ENCODE data around the gene PGAP6. TPM values are rescaled to one million over a fixed set of nuclear protein-coding genes. Genes with fewer than 3 reads are reported as not detected.

Gene PGAP6
- total and polyA plus RNA-seq, 5 donors from 2014 or later = 7.8 to 71.4 (median 42.5) TPM

DNA sequence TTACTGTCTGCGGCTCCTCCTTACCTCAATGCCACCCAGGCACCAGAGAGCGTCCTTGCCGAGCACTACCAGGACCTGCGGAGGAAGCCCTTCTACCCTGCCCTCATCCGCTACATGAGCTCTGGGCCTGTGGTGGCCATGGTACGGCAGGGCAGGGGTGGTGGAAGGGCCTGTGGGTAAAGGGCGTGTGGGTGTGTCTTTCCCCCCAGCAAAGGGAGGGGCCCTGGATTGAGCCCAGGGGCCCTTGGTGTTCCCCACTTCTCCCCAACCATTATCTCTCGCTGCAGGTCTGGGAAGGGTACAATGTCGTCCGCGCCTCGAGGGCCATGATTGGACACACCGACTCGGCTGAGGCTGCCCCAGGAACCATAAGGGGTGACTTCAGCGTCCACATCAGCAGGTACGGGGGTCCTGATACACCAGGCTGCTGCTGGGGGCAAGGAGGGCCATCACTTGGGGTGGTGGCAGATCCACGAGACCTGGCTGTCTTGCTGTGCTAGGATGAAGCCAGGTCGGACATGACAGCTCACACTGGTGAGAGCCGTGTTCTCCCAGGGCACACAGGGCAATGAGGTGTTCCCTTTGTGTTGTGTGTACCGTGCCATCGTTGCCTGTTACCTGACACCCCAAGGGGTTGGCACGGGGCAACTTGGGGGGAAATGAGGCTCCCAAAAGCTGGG, 17.7 kb upstream of the PGAP6 start:
- Mint-ChIP-seq H3K36me3 (no peaks in the 10 kb centered on the region), H3K27me3 (peaks cover 14% of the 10 kb centered on the region), H3K4me1 (peaks cover 4 to 32% (median 13%) of the 10 kb centered on the region in 4 donors), H3K9me3 (peaks cover 0 to 6% (median 0%) of the 10 kb centered on the region in 7 donors), H3K4me3 (peak overlapping the region; percentile 61 to 95 (median 86)), H3K27ac (peak overlapping the region in 1 of 3 donors; percentile 73)
- no peak overlapping the region for H3K4me3 ChIP-seq (ENCODE audit: low read depth, low read length)
- peaks cover 16% of the 10 kb centered on the region for H3K4me1 ChIP-seq (ENCODE audit: control insufficient read depth, insufficient read depth, low read length, poor library complexity, severe bottlenecking)
- ATAC-seq (ENCODE audit: low read depth in 2 of 2) = no peak
- H3K27me3 ChIP-seq (ENCODE audit: control insufficient read depth, insufficient read depth, low read length) = no peaks in the 10 kb centered on the region
- DNase-seq = no peak
- no peak overlapping the region for H3K27ac ChIP-seq (ENCODE audit: insufficient read depth, low read length, poor library complexity, severe bottlenecking)
- H3K36me3 ChIP-seq (ENCODE audit: control insufficient read depth, insufficient read depth, low read length) = no peaks in the 10 kb centered on the region
- no peaks in the 10 kb centered on the region for H3K9me3 ChIP-seq (ENCODE audit: control insufficient read depth in 2 of 2, low read length in 2 of 2)

GRCh38 chr16:398561-399339, 17.0 kb upstream of the PGAP6 start:
- peaks cover 4 to 32% (median 13%) of the 10 kb centered on the region in 4 donors for H3K4me1 Mint-ChIP-seq
- H3K27me3 Mint-ChIP-seq = peaks cover 14% of the 10 kb centered on the region
- no peaks in the 10 kb centered on the region for H3K27me3 ChIP-seq (ENCODE audit: control insufficient read depth, insufficient read depth, low read length)
- DNase-seq (no peak), ATAC-seq (ENCODE audit: low read depth in 2 of 2) (no peak)
- peak overlapping the region in 2 of 3 donors; percentile 32 to 73 for H3K27ac Mint-ChIP-seq
- peaks cover 16% of the 10 kb centered on the region for H3K4me1 ChIP-seq (ENCODE audit: control insufficient read depth, insufficient read depth, low read length, poor library complexity, severe bottlenecking)
- H3K9me3 ChIP-seq (ENCODE audit: control insufficient read depth in 2 of 2, low read length in 2 of 2) = no peaks in the 10 kb centered on the region
- H3K9me3 Mint-ChIP-seq = peaks cover 0 to 6% (median 0%) of the 10 kb centered on the region in 7 donors
- no peaks in the 10 kb centered on the region for H3K36me3 ChIP-seq (ENCODE audit: control insufficient read depth, insufficient read depth, low read length)
- H3K36me3 Mint-ChIP-seq = no peaks in the 10 kb centered on the region
- H3K4me3 ChIP-seq (ENCODE audit: low read depth, low read length) = no peak overlapping the region
- peak overlapping the region; percentile 61 to 90 (median 78) for H3K4me3 Mint-ChIP-seq
- H3K27ac ChIP-seq (ENCODE audit: insufficient read depth, low read length, poor library complexity, severe bottlenecking) = no peak overlapping the region

GRCh38 chr16:397736-398332, 16.1 kb upstream of the PGAP6 start:
- Histone ChIP-seq H3K9me3 (ENCODE audit: control insufficient read depth in 2 of 2, low read length in 2 of 2) (no peaks in the 10 kb centered on the region), H3K27ac (ENCODE audit: insufficient read depth, low read length, poor library complexity, severe bottlenecking) (peak overlapping the region; percentile 33), H3K36me3 (ENCODE audit: control insufficient read depth, insufficient read depth, low read length) (no peaks in the 10 kb centered on the region), H3K27me3 (ENCODE audit: control insufficient read depth, insufficient read depth, low read length) (no peaks in the 10 kb centered on the region), H3K4me3 (ENCODE audit: low read depth, low read length) (no peak overlapping the region), H3K4me1 (ENCODE audit: control insufficient read depth, insufficient read depth, low read length, poor library complexity, severe bottlenecking) (peaks cover 16% of the 10 kb centered on the region)
- Mint-ChIP-seq H3K27me3 (peaks cover 14% of the 10 kb centered on the region), H3K4me3 (peak overlapping the region; percentile 61 to 82 (median 72)), H3K4me1 (peaks cover 4 to 32% (median 13%) of the 10 kb centered on the region in 4 donors), H3K36me3 (no peaks in the 10 kb centered on the region), H3K27ac (peak overlapping the region; percentile 32 to 79 (median 55)), H3K9me3 (peaks cover 0 to 6% (median 0%) of the 10 kb centered on the region in 7 donors)
- no peak for ATAC-seq (ENCODE audit: low read depth in 2 of 2)
- peak in 1 of 3 donors; percentile 31 for DNase-seq

DNA sequence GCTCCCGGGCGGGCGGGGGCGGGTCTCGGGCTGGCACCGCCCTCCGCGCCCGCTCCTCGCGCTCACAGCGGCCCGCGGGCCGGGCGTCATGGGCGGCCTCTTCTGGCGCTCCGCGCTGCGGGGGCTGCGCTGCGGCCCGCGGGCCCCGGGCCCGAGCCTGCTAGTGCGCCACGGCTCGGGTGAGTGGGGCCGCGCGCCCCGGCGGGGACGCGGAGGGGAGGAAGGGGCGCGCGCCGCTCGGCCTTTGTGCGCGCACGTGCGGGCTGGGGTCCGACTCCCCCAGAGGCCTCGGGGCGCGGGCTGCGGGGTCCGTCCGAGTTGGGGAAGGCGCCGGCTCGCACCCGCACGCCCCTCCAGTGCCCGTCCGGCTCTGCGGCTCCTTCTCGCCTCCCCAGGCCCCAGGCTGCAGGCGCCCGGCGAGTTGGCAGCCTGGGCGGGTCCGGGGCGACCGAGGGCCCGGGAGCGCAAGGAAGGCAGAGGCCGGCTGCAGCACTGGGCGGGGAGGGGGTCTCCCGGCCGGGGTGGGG, 15.4 kb upstream of the PGAP6 start, which contains the start of gene NME4:
Gene NME4 (plus strand): TSS at position 65 of the 527 bp plus-strand sequence. CDS start 24 bp downstream, at position 89.
- peaks cover 0 to 6% (median 0%) of the 10 kb centered on the region in 7 donors for H3K9me3 Mint-ChIP-seq
- Histone ChIP-seq H3K36me3 (ENCODE audit: control insufficient read depth, insufficient read depth, low read length) (no peaks in the 10 kb centered on the region), H3K9me3 (ENCODE audit: control insufficient read depth in 2 of 2, low read length in 2 of 2) (no peaks in the 10 kb centered on the region), H3K27me3 (ENCODE audit: control insufficient read depth, insufficient read depth, low read length) (no peaks in the 10 kb centered on the region), H3K4me1 (ENCODE audit: control insufficient read depth, insufficient read depth, low read length, poor library complexity, severe bottlenecking) (peaks cover 16% of the 10 kb centered on the region), H3K4me3 (ENCODE audit: low read depth, low read length) (peak within 1 kb of the TSS; percentile 57), H3K27ac (ENCODE audit: insufficient read depth, low read length, poor library complexity, severe bottlenecking) (peak within 1 kb of the TSS; percentile 33)
- ATAC-seq (ENCODE audit: low read depth in 2 of 2) (no peak), DNase-seq (peak in 1 of 3 donors; percentile 17)
- peaks cover 14% of the 10 kb centered on the region for H3K27me3 Mint-ChIP-seq
- no peaks in the 10 kb centered on the region for H3K36me3 Mint-ChIP-seq
- H3K27ac Mint-ChIP-seq = peak within 1 kb of the TSS; percentile 85 to 97 (median 85)
- peaks cover 4 to 32% (median 13%) of the 10 kb centered on the region in 4 donors for H3K4me1 Mint-ChIP-seq
- peak within 1 kb of the TSS; percentile 79 to 91 (median 88) for H3K4me3 Mint-ChIP-seq

GRCh38 chr16:396605-397004, 14.8 kb upstream of the PGAP6 start:
- Mint-ChIP-seq H3K9me3 (peaks cover 0 to 6% (median 0%) of the 10 kb centered on the region in 7 donors), H3K4me3 (peak overlapping the region; percentile 79 to 91 (median 88)), H3K36me3 (no peaks in the 10 kb centered on the region), H3K4me1 (peaks cover 4 to 33% (median 15%) of the 10 kb centered on the region in 4 donors), H3K27me3 (peaks cover 14% of the 10 kb centered on the region), H3K27ac (peak overlapping the region; percentile 85 to 97 (median 85))
- Histone ChIP-seq H3K4me1 (ENCODE audit: control insufficient read depth, insufficient read depth, low read length, poor library complexity, severe bottlenecking) (peaks cover 16% of the 10 kb centered on the region), H3K27ac (ENCODE audit: insufficient read depth, low read length, poor library complexity, severe bottlenecking) (no peak overlapping the region), H3K9me3 (ENCODE audit: control insufficient read depth in 2 of 2, low read length in 2 of 2) (no peaks in the 10 kb centered on the region), H3K4me3 (ENCODE audit: low read depth, low read length) (peak overlapping the region; percentile 57), H3K36me3 (ENCODE audit: control insufficient read depth, insufficient read depth, low read length) (no peaks in the 10 kb centered on the region), H3K27me3 (ENCODE audit: control insufficient read depth, insufficient read depth, low read length) (no peaks in the 10 kb centered on the region)
- DNase-seq (no peak), ATAC-seq (ENCODE audit: low read depth in 2 of 2) (no peak)

DNA sequence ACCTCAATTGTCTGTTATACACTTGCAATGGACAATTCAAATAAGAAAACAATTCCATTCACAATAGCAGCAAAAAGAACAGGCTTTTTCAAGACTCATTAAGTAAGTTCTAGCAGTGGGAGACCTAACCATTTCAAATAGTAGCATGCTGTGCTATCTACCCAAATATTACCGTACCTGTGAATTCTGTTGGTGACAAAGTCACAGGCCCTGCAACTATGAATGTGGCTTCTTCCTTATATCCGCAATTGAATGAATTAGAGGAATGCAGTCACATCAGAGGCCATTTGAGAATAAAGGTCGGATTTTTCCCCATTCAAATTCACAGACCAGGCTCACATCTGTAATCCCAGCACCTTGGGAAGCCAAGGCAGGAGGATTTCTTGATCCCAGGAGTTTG, 14.4 kb upstream of the PGAP6 start:
- H3K27me3 ChIP-seq (ENCODE audit: control insufficient read depth, insufficient read depth, low read length) = no peaks in the 10 kb centered on the region
- Mint-ChIP-seq H3K27me3 (peaks cover 14% of the 10 kb centered on the region), H3K4me1 (peaks cover 4 to 33% (median 15%) of the 10 kb centered on the region in 4 donors), H3K4me3 (peak overlapping the region; percentile 79 to 91 (median 88)), H3K36me3 (no peaks in the 10 kb centered on the region), H3K27ac (peak overlapping the region; percentile 15 to 85 (median 67)), H3K9me3 (peaks cover 0 to 6% (median 0%) of the 10 kb centered on the region in 7 donors)
- ATAC-seq (ENCODE audit: low read depth in 2 of 2) = no peak
- H3K36me3 ChIP-seq (ENCODE audit: control insufficient read depth, insufficient read depth, low read length) = no peaks in the 10 kb centered on the region
- no peaks in the 10 kb centered on the region for H3K9me3 ChIP-seq (ENCODE audit: control insufficient read depth in 2 of 2, low read length in 2 of 2)
- no peak overlapping the region for H3K4me3 ChIP-seq (ENCODE audit: low read depth, low read length)
- no peak overlapping the region for H3K27ac ChIP-seq (ENCODE audit: insufficient read depth, low read length, poor library complexity, severe bottlenecking)
- H3K4me1 ChIP-seq (ENCODE audit: control insufficient read depth, insufficient read depth, low read length, poor library complexity, severe bottlenecking) = peaks cover 14% of the 10 kb centered on the region
- DNase-seq = no peak

GRCh38 chr16:392450-393030, 10.8 kb upstream of the PGAP6 start:
- ATAC-seq (ENCODE audit: low read depth in 2 of 2) = no peak
- Mint-ChIP-seq H3K36me3 (no peaks in the 10 kb centered on the region), H3K4me1 (peaks cover 4 to 17% (median 12%) of the 10 kb centered on the region in 4 donors), H3K4me3 (peak overlapping the region in 1 of 4 donors; percentile 54), H3K27ac (peak overlapping the region in 1 of 3 donors; percentile 5), H3K9me3 (peaks cover 0 to 6% (median 0%) of the 10 kb centered on the region in 7 donors), H3K27me3 (peaks cover 19% of the 10 kb centered on the region)
- peaks cover 5% of the 10 kb centered on the region for H3K4me1 ChIP-seq (ENCODE audit: control insufficient read depth, insufficient read depth, low read length, poor library complexity, severe bottlenecking)
- no peak overlapping the region for H3K4me3 ChIP-seq (ENCODE audit: low read depth, low read length)
- no peaks in the 10 kb centered on the region for H3K36me3 ChIP-seq (ENCODE audit: control insufficient read depth, insufficient read depth, low read length)
- no peaks in the 10 kb centered on the region for H3K9me3 ChIP-seq (ENCODE audit: control insufficient read depth in 2 of 2, low read length in 2 of 2)
- no peak overlapping the region for H3K27ac ChIP-seq (ENCODE audit: insufficient read depth, low read length, poor library complexity, severe bottlenecking)
- H3K27me3 ChIP-seq (ENCODE audit: control insufficient read depth, insufficient read depth, low read length) = no peaks in the 10 kb centered on the region
- no peak for DNase-seq

All from CD4-positive, CD25-positive, alpha-beta regulatory T cell (primary cell).